ENCODE measurements around the gene DDX51.

DNA sequence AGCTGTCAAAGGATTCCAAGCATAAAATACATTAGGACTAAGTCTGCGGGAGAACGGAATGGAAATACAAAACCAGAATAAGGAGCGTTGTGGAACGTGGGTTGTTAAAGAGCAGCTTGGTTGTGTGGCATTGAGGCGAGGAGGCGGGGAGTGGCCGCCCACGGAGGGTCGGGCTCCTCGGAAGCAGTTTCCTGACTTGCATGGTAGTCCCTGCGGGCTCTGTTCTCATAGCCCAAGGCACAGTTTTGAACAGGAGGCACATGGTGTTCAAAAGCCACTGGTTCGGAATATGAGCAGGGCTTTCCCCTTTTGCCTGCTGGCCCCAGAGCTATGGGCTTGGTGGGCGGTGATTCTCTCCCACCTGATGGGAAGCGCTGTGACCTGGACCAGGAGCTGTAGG is 12.2 kb downstream of the DDX51 start:
- TF ChIP-seq, protein P1, sequence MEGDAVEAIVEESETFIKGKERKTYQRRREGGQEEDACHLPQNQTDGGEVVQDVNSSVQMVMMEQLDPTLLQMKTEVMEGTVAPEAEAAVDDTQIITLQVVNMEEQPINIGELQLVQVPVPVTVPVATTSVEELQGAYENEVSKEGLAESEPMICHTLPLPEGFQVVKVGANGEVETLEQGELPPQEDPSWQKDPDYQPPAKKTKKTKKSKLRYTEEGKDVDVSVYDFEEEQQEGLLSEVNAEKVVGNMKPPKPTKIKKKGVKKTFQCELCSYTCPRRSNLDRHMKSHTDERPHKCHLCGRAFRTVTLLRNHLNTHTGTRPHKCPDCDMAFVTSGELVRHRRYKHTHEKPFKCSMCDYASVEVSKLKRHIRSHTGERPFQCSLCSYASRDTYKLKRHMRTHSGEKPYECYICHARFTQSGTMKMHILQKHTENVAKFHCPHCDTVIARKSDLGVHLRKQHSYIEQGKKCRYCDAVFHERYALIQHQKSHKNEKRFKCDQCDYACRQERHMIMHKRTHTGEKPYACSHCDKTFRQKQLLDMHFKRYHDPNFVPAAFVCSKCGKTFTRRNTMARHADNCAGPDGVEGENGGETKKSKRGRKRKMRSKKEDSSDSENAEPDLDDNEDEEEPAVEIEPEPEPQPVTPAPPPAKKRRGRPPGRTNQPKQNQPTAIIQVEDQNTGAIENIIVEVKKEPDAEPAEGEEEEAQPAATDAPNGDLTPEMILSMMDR (IDR thresholded peaks at IDR 0.05), result no peak
- no peak for TF ChIP-seq ZFX (IDR thresholded peaks at IDR 0.05; ENCODE audit: borderline replicate concordance)

All from 22Rv1 (cell line).